Esophagus (tissue), 2 donors: ENCODE results near the gene ARL5B. TPM values are rescaled to one million over a fixed set of nuclear protein-coding genes. Genes with fewer than 3 reads are reported as not detected.

Experiments
- polyA plus RNA-seq, 2 donors: library from polyadenylated mRNA; stranded (reverse); fragments of 200-250 nt; gene quantifications; one replicate each; pipeline ENCODE4 v1.2.3, GENCODE V29; 2013
- donor health status: healthy with polysubstance abuse.
- donor health status: Bipolar disorder and iron deficiency.

The ARL5B gene
- polyA plus RNA-seq, 2 donors = 2.5 to 4.6 TPM

Other genes with a start within 250 kb of the ARL5B start
- gene NSUN6, start 7.8 kb upstream of the ARL5B start, polyA plus RNA-seq = 1 to 10 TPM; 3.8 to 5.6 TPM